HG03469 (cell line): ENCODE results near the gene VAV3.

ENCODE experiments used
- ATAC-seq: cut with Tn5 transposase; IDR thresholded peaks from one replicate; pipeline ENCODE4 v1.9.1; 2021; ENCODE audit warnings: mild to moderate bottlenecking, moderate library complexity, moderate number of reproducible peaks; ENCODE audit not compliant: unreplicated experiment

VAV3 gene

GRCh38 chr1:107975851-107976250 lies 10.9 kb upstream of the VAV3 start:
- no peak for ATAC-seq

- no peak for ATAC-seq
These were observed 9.1 kb upstream of the VAV3 start for GRCh38 chr1:107974090-107974489.

- ATAC-seq = no peak
These were observed 7.6 kb upstream of the VAV3 start for GRCh38 chr1:107972391-107973180.

DNA sequence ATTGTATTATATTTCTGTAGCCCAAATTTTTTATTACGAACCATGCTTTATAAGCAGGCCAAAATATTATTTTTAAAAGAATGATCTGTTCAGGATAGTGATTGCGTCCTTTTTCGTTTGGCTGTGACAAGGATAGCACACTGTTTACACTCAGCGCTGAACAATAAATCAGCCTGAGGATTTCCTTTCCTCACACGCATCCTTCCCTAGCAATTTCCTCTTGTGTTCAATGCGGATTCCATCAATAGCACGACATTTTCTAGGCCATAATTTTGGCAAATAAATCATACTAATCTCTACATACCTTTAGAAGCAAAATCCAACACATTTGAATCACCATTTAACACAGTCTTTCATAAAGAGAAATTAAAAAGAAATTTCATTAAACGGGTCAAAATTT lies 1.6 kb upstream of the VAV3 start:
- ATAC-seq = no peak

DNA sequence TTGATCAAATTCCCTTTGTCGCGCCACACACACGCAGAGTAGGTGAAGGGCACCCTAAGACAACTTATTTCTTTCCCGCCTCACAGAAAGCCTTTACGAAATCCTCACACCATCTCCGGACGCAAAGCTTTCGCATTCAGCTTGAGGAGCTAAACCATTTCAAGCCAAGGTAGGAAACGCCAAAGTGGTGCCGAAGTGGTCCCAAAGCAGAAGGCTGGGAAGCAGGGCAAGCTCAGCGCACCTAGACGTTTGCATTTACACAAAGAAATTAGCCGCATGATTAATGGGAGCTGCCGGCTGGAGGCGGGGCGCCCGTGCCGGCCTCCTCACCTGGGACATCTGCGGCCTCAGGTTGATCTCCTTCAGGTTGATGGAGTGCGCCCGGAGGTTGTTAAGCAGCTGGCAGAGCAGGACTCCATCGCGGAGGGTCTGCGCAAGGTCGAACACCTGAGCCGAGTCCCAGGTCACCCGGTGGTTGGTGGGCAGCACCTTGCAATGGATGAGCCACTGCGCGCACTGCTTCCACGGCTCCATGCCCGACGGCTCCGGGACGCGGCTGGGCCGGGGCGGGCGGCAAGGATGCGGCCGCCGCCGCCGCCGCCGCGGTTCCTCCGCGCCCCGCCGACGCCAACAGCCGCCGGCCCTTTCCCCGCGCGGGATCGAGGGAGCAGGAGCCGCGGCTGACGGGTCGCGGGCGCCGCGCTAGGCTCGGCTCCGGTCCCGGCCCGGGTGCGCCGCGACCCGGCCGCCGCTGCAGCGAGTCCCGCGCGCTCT lies 457 bp downstream of the VAV3 start:
- no peak for ATAC-seq

GRCh38 chr1:107963601-107964335 lies 1.2 kb downstream of the VAV3 start:
- ATAC-seq = peak; percentile 73

GRCh38 chr1:107963008-107963407 lies 2.0 kb downstream of the VAV3 start:
- ATAC-seq = no peak

- no peak for ATAC-seq
These were observed 10.1 kb downstream of the VAV3 start for GRCh38 chr1:107954719-107955415.

DNA sequence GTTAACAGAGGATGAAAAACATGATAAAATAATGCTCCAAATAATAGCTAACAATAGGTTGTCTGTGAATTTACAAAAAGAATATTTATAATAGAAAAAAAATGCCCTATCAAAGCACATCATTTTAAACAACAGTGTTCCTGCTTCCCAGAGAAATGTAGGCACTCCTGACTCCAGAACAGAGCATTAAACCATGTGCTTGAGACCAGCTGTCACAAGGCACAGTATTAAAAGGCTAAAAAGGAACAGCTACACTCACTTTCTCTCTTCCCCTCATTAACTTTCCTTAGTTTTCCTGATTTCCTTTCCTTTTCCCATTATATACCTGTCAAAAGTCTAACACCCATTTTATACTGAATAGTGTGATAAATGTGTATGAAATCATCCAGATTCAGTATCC lies 10.9 kb downstream of the VAV3 start:
- ATAC-seq = no peak

DNA sequence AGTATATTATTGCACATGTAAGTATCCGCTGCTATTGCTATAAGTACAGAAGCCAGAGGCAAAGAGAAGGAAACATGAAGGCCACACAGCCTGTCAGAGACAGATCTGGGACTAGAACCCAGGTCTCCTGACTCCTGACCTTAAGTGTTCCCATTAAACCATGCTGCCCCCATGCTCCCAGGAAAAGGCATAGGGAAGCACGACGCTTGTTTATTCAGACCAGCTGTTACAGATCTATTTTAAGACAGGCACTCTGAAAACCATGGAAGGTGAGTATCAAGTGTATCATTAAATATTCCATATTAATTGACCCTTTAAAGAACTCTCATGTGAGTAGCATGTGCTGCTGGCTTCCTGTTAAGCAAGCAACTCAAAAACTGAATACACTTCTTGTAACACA lies 11.4 kb downstream of the VAV3 start:
- ATAC-seq = no peak

GRCh38 chr1:107952989-107953388 lies 12.0 kb downstream of the VAV3 start:
- no peak for ATAC-seq

GRCh38 chr1:107950464-107950863 lies 14.5 kb downstream of the VAV3 start:
- ATAC-seq = no peak

GRCh38 chr1:107949467-107950253 lies 15.3 kb downstream of the VAV3 start:
- ATAC-seq = peak; percentile 71

GRCh38 chr1:107946794-107947193 lies 18.2 kb downstream of the VAV3 start:
- ATAC-seq = no peak

DNA sequence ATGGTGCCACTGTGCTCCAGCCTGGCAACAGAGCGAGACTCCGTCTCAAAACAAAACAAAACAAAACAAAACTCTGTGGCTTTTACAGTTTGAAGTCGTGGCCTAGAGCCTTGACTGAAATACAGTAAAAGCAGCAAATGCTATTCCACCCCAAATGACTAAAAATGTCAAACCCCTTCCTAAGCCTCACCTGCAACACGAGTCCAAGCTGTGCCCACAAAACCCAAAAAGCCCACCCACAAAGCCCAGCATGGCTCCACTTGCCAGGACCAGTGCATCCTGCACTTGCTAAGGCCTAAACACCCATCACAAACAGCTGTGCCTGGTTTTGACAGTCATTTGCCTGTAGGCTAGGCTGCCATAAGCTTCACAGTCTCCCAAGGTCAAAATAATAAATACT lies 21.3 kb downstream of the VAV3 start:
- no peak for ATAC-seq

DNA sequence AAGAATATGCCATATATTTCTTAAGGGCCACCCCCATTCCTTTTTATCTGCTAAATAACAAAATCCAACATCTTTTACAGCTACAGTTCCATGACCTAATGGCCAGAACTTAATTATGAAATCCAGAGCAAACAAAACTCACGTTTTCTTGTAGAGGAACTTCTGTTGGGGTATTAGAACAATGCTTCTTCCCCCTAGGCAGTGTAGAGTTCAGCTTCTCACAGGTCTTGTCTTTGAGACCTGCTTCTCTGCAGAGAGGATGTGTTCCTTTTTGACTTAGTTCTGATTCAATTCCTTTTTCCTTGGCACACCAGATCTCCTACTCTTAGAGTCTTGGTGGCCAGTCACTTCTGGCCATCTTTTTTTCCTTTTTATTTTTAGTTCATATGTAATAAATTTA lies 22.2 kb downstream of the VAV3 start:
- ATAC-seq = no peak

DNA sequence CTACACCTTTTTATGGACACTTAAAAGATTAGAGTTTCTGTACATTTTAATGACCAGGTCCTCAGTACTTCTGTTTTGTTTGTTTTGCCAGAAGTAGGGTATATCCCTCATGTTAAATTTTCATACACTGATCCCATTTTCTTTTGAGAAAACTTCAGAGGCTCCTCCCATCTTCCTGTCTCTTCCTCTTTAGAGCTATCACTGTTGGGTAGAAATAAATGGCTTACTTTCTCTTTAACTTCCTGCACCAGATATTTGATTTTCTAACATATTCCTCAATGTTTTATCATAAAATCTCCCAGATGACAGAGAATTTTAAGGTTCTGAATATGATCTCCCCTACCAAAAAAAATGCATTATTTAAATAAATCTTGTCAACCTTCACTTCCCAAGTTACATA lies 23.4 kb downstream of the VAV3 start:
- no peak for ATAC-seq

DNA sequence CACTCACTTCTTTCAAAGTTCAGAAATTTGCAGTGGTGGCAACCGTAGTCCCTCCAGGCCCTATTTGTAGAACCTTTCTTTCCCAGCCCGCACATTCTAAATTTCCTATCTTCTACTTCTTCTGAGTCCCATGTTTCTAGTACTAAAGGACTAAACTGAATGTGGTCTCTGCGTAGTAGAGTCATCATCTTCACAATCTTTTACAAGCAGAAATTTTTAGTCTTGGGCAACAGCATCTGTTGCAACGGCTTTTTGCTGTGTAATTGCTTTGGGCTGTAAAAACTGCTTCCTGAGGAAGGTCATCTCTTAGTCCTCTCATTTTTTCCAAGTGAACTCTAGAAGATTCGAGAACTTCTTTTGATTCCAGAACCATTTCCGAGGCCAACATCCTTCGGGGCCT lies 23.9 kb downstream of the VAV3 start:
- ATAC-seq = no peak

DNA sequence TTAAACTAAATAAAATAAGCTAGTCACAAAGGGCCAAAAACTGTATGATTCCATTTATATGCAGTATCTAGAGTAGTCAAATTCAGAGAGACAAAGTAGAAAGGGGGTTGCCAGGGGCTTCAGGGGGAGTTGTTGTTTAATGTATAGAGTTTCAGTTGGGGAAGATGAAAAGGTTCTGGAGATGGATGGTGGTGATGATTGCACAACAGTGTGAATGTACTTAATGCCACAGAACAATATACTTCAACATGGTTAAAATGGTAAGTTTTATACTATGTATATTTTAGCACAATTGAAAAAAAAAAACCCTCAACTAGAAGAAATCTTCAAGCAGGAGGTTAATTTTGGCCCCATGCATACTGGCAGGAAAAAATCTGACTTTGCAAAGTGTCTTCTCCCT lies 24.3 kb downstream of the VAV3 start:
- no peak for ATAC-seq

- ATAC-seq = no peak
These were observed 24.9 kb downstream of the VAV3 start for GRCh38 chr1:107940017-107940577.
